ENCODE measurements around the gene SMIM20. TPM values are rescaled to one million over a fixed set of nuclear protein-coding genes. Genes with fewer than 3 reads are reported as not detected.

SMIM20 gene
- total and polyA plus RNA-seq, 2 experiments from 2014 or later = 56.6 to 82.9 TPM

GRCh38 chr4:25955705-25956104 lies 41.7 kb downstream of the SMIM20 start:
- H3K27ac ChIP-seq (ENCODE audit: low read depth) = no peak overlapping the region
- H3K4me3 ChIP-seq = no peak overlapping the region
- H3K4me1 ChIP-seq (ENCODE audit: insufficient read depth) = peaks cover 22% of the 10 kb centered on the region
- H3K36me3 ChIP-seq (ENCODE audit: insufficient read depth) = no peaks in the 10 kb centered on the region
- DNase-seq (ENCODE audit: low spot score) (peak; percentile 28), ATAC-seq (peak; percentile 46)
- peak overlapping the region; percentile 35; the same call in 1 of the 2 replicates for H2AFZ ChIP-seq
- H3K4me3 Mint-ChIP-seq = no peak overlapping the region
- H3K4me1 Mint-ChIP-seq = peaks cover 38% of the 10 kb centered on the region
- H3F3A ChIP-seq (replicated peaks; ENCODE audit: low read depth) = no peaks in the 10 kb centered on the region
- H3K79me2 ChIP-seq (replicated peaks; ENCODE audit: insufficient read depth) = no peaks in the 10 kb centered on the region
- H4K20me1 ChIP-seq (replicated peaks; ENCODE audit: insufficient read depth) = no peaks in the 10 kb centered on the region
- H3K36me3 Mint-ChIP-seq (ENCODE audit: low read depth) = no peaks in the 10 kb centered on the region
- no peak overlapping the region for H3K27ac Mint-ChIP-seq
- H3K9me3 Mint-ChIP-seq = no peaks in the 10 kb centered on the region; the same call in 2 of the 3 replicates
- H3K27me3 ChIP-seq (ENCODE audit: insufficient read depth) = no peaks in the 10 kb centered on the region
- TF ChIP-seq CTCF (conservative IDR thresholded peaks at IDR 0.05; ENCODE audit: low read depth in 2 of 2) (no peak), ZNF114 (CRISPR knock-in tag; IDR thresholded peaks at IDR 0.05) (no peak), NANOG (IDR thresholded peaks at IDR 0.05; ENCODE audit: borderline replicate concordance) (no peak), ZNF331 (CRISPR knock-in tag; IDR thresholded peaks at IDR 0.05; ENCODE audit: low read depth) (no peak), REST (IDR thresholded peaks at IDR 0.05; ENCODE audit: unreplicated experiment) (no peak), EZH2phosphoT487 (IDR thresholded peaks at IDR 0.05; ENCODE audit: unreplicated experiment) (no peak), ZNF462 (CRISPR knock-in tag; IDR thresholded peaks at IDR 0.05) (no peak), POLR2AphosphoS5 (IDR thresholded peaks at IDR 0.05; ENCODE audit: low read depth) (no peak), CREB1 (CRISPR knock-in tag; IDR thresholded peaks at IDR 0.05; ENCODE audit: low read depth) (no peak), STAT1 (IDR thresholded peaks at IDR 0.05; ENCODE audit: unreplicated experiment) (no peak), EZH2 (IDR thresholded peaks at IDR 0.05; ENCODE audit: low read depth, unreplicated experiment) (no peak)
- H3K4me2 ChIP-seq = 0 out of 2 replicates have a peak overlapping the region, but pooled peaks have one; percentile 29
- no peaks in the 10 kb centered on the region for H3K9me2 ChIP-seq (ENCODE audit: insufficient read depth)
- peaks cover 4% of the 10 kb centered on the region for H3K27me3 Mint-ChIP-seq (ENCODE audit: insufficient read depth, low read depth, poor library complexity)

All from GM23338 (cell line).